Hematopoietic multipotent progenitor cell (in vitro differentiated cells): ENCODE results near the gene LUZP2. TPM values are rescaled to one million over a fixed set of nuclear protein-coding genes. Genes with fewer than 3 reads are reported as not detected.
A peak's percentile ranks its signal among the peaks of the same experiment; 100 is the strongest.
"Not testable (repeated sequence)": the region's sequence is repeated elsewhere in the genome, so short reads cannot be mapped to it uniquely, and the experiment has no call there.

Experiments
- DNase-seq, 3 donors: peaks; one replicate each; pipeline ENCODE4 v3.0.0-alpha.2; 2011 to 2015; ENCODE audit warnings: low read depth in 2 of 3, low spot score in 2 of 3
- total RNA-seq: library from RNA; depleted of rRNA; stranded (reverse); fragments of >200 nt; gene quantifications from one replicate; pipeline ENCODE4 v1.2.3, GENCODE V29; 2012

Gene LUZP2
- total RNA-seq, 1 donor: not detected

- DNase-seq: no peak
Measured at GRCh38 chr11:24886880-24887619, 390.2 kb downstream of the LUZP2 start.

GRCh38 chr11:24890426-24890825 lies 393.6 kb downstream of the LUZP2 start:
- no peak for DNase-seq

- DNase-seq: not testable (repeated sequence)
Measured at GRCh38 chr11:24891845-24892492, 395.1 kb downstream of the LUZP2 start.

GRCh38 chr11:24896118-24896835 lies 399.4 kb downstream of the LUZP2 start:
- DNase-seq: no peak

- DNase-seq: peak in 1 of 3 donors; percentile 36
Measured at GRCh38 chr11:24900514-24900913, 403.7 kb downstream of the LUZP2 start.

GRCh38 chr11:24900960-24901549 lies 404.2 kb downstream of the LUZP2 start:
- no peak for DNase-seq

GRCh38 chr11:24903555-24903954 lies 406.7 kb downstream of the LUZP2 start:
- no peak for DNase-seq

GRCh38 chr11:24925091-24925490 lies 428.2 kb downstream of the LUZP2 start:
- DNase-seq: no peak

- no peak for DNase-seq
Measured at GRCh38 chr11:24932110-24933000, 435.5 kb downstream of the LUZP2 start.

GRCh38 chr11:24934733-24935439 lies 438.0 kb downstream of the LUZP2 start:
- no peak for DNase-seq

- DNase-seq: no peak
Measured at GRCh38 chr11:24944891-24945290, 448.0 kb downstream of the LUZP2 start.

- DNase-seq: no peak
Measured at GRCh38 chr11:24949406-24949805, 452.6 kb downstream of the LUZP2 start.

- DNase-seq: no peak
Measured at GRCh38 chr11:24963852-24964251, 467.0 kb downstream of the LUZP2 start.

GRCh38 chr11:24965748-24966147 lies 468.9 kb downstream of the LUZP2 start:
- no peak for DNase-seq

GRCh38 chr11:24993903-24994302 lies 497.1 kb downstream of the LUZP2 start:
- DNase-seq: not testable (repeated sequence)

GRCh38 chr11:24999929-25000328 lies 503.1 kb downstream of the LUZP2 start:
- DNase-seq: not testable (repeated sequence)

- DNase-seq: no peak
Measured at GRCh38 chr11:25037431-25037830, 540.6 kb downstream of the LUZP2 start.

GRCh38 chr11:25038131-25038530 lies 541.3 kb downstream of the LUZP2 start:
- no peak for DNase-seq

GRCh38 chr11:25039165-25039564 lies 542.3 kb downstream of the LUZP2 start:
- no peak for DNase-seq

- no peak for DNase-seq
Measured at GRCh38 chr11:25048632-25049031, 551.8 kb downstream of the LUZP2 start.
